ENCODE results near the gene GNB1L. TPM values are rescaled to one million over a fixed set of nuclear protein-coding genes. Genes with fewer than 3 reads are reported as not detected.

The GNB1L gene
- total RNA-seq, 1 experiment from 2014 or later: 15.8 TPM

DNA sequence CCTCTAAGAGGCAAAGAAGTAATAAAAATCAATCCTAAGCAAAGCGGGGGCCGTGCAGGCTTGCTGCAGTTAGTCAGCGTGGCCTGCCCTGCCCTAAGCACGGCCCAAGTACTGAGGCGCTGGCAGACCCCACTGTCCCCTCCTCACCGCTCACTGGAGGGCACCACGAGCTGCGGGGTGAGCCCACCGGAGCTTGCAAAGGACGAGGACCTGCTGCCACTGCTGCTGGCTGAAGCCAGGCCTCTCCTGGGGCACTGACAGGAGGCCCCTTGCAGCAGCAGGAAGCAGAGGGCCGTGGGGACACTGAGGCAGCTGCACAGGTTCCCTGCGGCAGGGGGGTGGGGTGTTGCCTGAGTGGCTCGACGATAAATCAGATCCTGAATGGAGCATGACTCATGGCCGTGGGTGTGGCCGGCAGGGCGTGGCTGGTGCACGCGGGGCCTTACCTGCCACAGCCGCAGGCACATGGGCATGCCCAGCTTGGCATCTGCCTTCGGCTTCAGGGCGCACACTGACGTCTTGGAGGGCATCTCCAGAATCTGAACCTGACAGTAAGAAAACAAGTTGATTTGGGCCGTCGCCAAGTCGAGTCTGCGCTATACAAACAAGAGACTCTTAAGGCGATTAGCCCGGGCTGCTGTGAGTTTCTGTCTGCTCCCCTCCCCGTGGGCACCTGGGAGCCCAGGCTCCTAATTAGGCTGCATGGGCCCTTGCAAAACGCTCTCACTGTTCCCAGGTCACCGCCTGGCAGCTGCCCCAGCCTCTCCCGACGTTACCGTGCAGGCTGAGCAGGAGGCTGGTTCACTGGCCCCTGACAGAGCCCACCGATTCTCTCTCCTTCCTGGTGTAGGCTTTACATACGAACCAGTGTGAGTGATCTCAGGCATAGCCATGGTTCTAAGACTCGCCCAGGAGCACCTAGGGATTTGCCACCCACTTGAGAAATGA, 48.2 kb downstream of the GNB1L start:
- ChIA-PET CTCF (no interaction called here), POLR2A (no interaction called here)
- no TSS peak for BruUV-seq (replicated peaks)
- peak in 1 of 2 experiments; percentile 28 for DNase-seq
- Mint-ChIP-seq H3K9me3 (ENCODE audit: unreplicated experiment) (no peaks in the 10 kb centered on the region), H3K4me3 (ENCODE audit: unreplicated experiment) (no peak overlapping the region), H3K36me3 (ENCODE audit: insufficient read depth, unreplicated experiment) (no peaks in the 10 kb centered on the region), H3K27ac (ENCODE audit: unreplicated experiment) (no peak overlapping the region), H3K27me3 (ENCODE audit: insufficient read depth, unreplicated experiment) (no peaks in the 10 kb centered on the region), H3K4me1 (ENCODE audit: low read depth, unreplicated experiment) (no peaks in the 10 kb centered on the region)
- no peaks in the 10 kb centered on the region for H3K36me3 ChIP-seq (ENCODE audit: control insufficient read depth, insufficient read depth, low read length)
- H3K27me3 ChIP-seq (replicated peaks; ENCODE audit: control insufficient read depth, insufficient read depth, low read length): no peaks in the 10 kb centered on the region
- intact Hi-C loops (cut with micrococcal nuclease; ENCODE audit: unreplicated experiment): no loop called here
- H3K4me1 ChIP-seq: no peaks in the 10 kb centered on the region
- no peak overlapping the region for H3K4me3 ChIP-seq (ENCODE audit: low read depth, low read length)
- H3K9me3 ChIP-seq: no peaks in the 10 kb centered on the region
- TF ChIP-seq, protein P1, sequence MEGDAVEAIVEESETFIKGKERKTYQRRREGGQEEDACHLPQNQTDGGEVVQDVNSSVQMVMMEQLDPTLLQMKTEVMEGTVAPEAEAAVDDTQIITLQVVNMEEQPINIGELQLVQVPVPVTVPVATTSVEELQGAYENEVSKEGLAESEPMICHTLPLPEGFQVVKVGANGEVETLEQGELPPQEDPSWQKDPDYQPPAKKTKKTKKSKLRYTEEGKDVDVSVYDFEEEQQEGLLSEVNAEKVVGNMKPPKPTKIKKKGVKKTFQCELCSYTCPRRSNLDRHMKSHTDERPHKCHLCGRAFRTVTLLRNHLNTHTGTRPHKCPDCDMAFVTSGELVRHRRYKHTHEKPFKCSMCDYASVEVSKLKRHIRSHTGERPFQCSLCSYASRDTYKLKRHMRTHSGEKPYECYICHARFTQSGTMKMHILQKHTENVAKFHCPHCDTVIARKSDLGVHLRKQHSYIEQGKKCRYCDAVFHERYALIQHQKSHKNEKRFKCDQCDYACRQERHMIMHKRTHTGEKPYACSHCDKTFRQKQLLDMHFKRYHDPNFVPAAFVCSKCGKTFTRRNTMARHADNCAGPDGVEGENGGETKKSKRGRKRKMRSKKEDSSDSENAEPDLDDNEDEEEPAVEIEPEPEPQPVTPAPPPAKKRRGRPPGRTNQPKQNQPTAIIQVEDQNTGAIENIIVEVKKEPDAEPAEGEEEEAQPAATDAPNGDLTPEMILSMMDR (IDR thresholded peaks at IDR 0.05; ENCODE audit: insufficient read depth in 1 of 2, low read depth in 1 of 2, low read length in 1 of 2, severe bottlenecking in 1 of 2, unreplicated experiment in 1 of 2): no peak

DNA sequence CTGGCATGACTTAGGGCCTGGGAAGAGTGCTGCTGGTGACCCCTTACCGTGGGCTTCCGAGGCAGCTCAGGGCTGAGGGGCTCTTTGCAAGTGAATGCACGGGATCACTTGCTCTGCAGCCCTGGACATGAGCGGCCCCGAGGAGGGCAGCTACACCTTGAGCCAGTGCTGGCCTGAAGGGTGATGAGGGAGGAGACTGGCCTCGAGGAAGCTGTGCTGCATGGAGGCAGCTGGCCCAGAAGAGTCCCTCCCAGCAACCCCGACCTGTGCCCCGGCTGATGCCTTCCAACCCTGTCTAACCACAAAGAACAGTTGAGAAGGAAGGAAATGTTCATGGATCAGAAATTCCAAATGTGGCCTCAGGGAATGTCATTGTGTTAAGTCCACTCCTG, 48.9 kb downstream of the GNB1L start:
- BruUV-seq (replicated peaks): no TSS peak
- POLR2A ChIA-PET: no interaction called here
- H3K4me1 Mint-ChIP-seq (ENCODE audit: low read depth, unreplicated experiment): no peaks in the 10 kb centered on the region
- no peaks in the 10 kb centered on the region for H3K27me3 ChIP-seq (replicated peaks; ENCODE audit: control insufficient read depth, insufficient read depth, low read length)
- no peaks in the 10 kb centered on the region for H3K27me3 Mint-ChIP-seq (ENCODE audit: insufficient read depth, unreplicated experiment)
- H3K27ac Mint-ChIP-seq (ENCODE audit: unreplicated experiment): no peak overlapping the region
- H3K36me3 ChIP-seq (ENCODE audit: control insufficient read depth, insufficient read depth, low read length): no peaks in the 10 kb centered on the region
- CTCF ChIA-PET: no interaction called here
- no peaks in the 10 kb centered on the region for H3K9me3 ChIP-seq
- no peaks in the 10 kb centered on the region for H3K4me1 ChIP-seq
- no peaks in the 10 kb centered on the region for H3K9me3 Mint-ChIP-seq (ENCODE audit: unreplicated experiment)
- intact Hi-C loops (cut with micrococcal nuclease; ENCODE audit: unreplicated experiment): no loop called here
- H3K36me3 Mint-ChIP-seq (ENCODE audit: insufficient read depth, unreplicated experiment): no peaks in the 10 kb centered on the region
- H3K4me3 Mint-ChIP-seq (ENCODE audit: unreplicated experiment): no peak overlapping the region
- peak in 1 of 2 experiments; percentile 12 for DNase-seq
- TF ChIP-seq, protein P1 (IDR thresholded peaks at IDR 0.05; ENCODE audit: insufficient read depth in 1 of 2, low read depth in 1 of 2, low read length in 1 of 2, severe bottlenecking in 1 of 2, unreplicated experiment in 1 of 2): no peak
- no peak overlapping the region for H3K4me3 ChIP-seq (ENCODE audit: low read depth, low read length)

DNA sequence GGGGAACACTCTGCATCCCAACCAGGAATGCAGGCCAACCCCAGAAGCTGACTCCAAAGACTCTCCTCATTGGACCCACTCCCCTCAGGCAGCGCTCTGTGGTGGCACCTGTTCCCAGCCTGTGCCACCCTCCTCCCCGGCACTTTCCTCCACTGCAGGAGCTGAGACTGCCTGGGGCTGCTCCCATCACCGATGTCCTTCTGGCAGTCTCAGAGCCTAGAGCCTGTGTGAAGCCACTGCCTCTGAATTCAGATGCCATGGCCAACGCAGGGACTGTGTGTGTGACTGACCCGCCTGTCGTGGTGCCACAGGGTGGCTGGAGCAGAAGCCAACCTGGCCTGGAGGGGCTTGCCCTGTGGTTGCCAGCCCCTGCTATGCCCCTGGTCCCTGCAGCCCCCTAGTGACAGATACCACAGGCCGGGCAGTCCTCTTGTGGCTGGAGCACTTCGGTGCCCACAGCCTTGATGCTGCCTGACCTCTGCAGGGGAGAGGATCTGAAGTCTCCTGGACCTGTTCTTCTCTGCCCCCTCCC, 50.9 kb downstream of the GNB1L start:
- ChIA-PET CTCF (no interaction called here), POLR2A (no interaction called here)
- Histone ChIP-seq H3K4me1 (no peaks in the 10 kb centered on the region), H3K4me3 (ENCODE audit: low read depth, low read length) (no peak overlapping the region), H3K36me3 (ENCODE audit: control insufficient read depth, insufficient read depth, low read length) (no peaks in the 10 kb centered on the region), H3K27me3 (replicated peaks; ENCODE audit: control insufficient read depth, insufficient read depth, low read length) (no peaks in the 10 kb centered on the region), H3K9me3 (no peaks in the 10 kb centered on the region)
- no peaks in the 10 kb centered on the region for H3K36me3 Mint-ChIP-seq (ENCODE audit: insufficient read depth, unreplicated experiment)
- H3K9me3 Mint-ChIP-seq (ENCODE audit: unreplicated experiment): no peaks in the 10 kb centered on the region
- TF ChIP-seq, protein P1 (IDR thresholded peaks at IDR 0.05; ENCODE audit: insufficient read depth in 1 of 2, low read depth in 1 of 2, low read length in 1 of 2, severe bottlenecking in 1 of 2, unreplicated experiment in 1 of 2): no peak
- no TSS peak for BruUV-seq (replicated peaks)
- peak in 1 of 2 experiments; percentile 18 for DNase-seq
- intact Hi-C loops (cut with micrococcal nuclease; ENCODE audit: unreplicated experiment): no loop called here
- H3K27me3 Mint-ChIP-seq (ENCODE audit: insufficient read depth, unreplicated experiment): no peaks in the 10 kb centered on the region
- no peak overlapping the region for H3K27ac Mint-ChIP-seq (ENCODE audit: unreplicated experiment)
- no peak overlapping the region for H3K4me3 Mint-ChIP-seq (ENCODE audit: unreplicated experiment)
- no peaks in the 10 kb centered on the region for H3K4me1 Mint-ChIP-seq (ENCODE audit: low read depth, unreplicated experiment)
